Mesothelial cell of epicardium (in vitro differentiated cells): Measurements from ENCODE around the gene MSI1. TPM values are rescaled to one million over a fixed set of nuclear protein-coding genes. Genes with fewer than 3 reads are reported as not detected.

Experiments
- DNase-seq, 2 experiments: peaks; one replicate each; pipeline ENCODE4 v3.0.0; 2021; ENCODE audit warnings: low spot score in 2 of 2; ENCODE audit not compliant: unreplicated experiment in 2 of 2
- H3K27ac Mint-ChIP-seq: 2 replicates; pipeline ENCODE4 v1.8.0; 2021; ENCODE audit warnings: mixed read lengths
- H3K27me3 Mint-ChIP-seq: 2 replicates; pipeline ENCODE4 v1.8.0; 2021; ENCODE audit warnings: low read depth, mixed read lengths
- H3K36me3 Mint-ChIP-seq: 2 replicates; pipeline ENCODE4 v1.8.0; 2021; ENCODE audit warnings: mixed read lengths
- H3K4me1 Mint-ChIP-seq: 2 replicates; pipeline ENCODE4 v1.8.0; 2021; ENCODE audit warnings: mixed read lengths
- H3K4me3 Mint-ChIP-seq: 2 replicates; pipeline ENCODE4 v1.8.0; 2021; ENCODE audit warnings: mild to moderate bottlenecking, moderate library complexity, mixed read lengths
- H3K9me3 Mint-ChIP-seq: 2 replicates; pipeline ENCODE4 v1.8.0; 2021; ENCODE audit warnings: mixed read lengths
- total RNA-seq: library from RNA; stranded (reverse); gene quantifications from 3 replicates; pipeline ENCODE4 v1.2.1, GENCODE V29; 2021
- TF ChIP-seq, protein P1 (sequence below): fragments of 200-600 bp; sonication (generic); IDR thresholded peaks from one replicate; pipeline ENCODE4 v1.5.0; 2021; ENCODE audit warnings: antibody characterized with exemption; ENCODE audit not compliant: unreplicated experiment

The MSI1 gene
- total RNA-seq, 1 donor from 2014 or later: 27.7 TPM

DNA sequence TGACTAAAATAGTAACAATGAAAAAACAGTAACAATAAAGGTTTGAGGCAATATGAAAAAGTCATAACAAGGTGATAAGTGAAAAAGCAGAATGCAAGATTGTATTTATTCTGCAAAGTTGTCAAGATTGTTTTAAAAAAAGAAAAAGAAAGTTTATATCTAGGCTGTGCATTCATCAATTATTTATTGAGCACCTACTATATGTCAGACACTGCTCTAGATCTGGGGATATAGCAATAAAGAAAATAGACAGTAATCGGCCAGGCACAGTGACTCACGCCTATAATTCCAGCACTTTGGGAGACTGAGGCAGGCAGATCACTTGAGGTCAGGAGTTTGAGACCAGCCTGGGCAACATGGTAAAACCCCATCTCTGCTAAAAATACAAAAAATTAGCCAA lies 45.2 kb downstream of the MSI1 start:
- peaks cover 4% of the 10 kb centered on the region for H3K4me1 Mint-ChIP-seq
- TF ChIP-seq, protein P1, sequence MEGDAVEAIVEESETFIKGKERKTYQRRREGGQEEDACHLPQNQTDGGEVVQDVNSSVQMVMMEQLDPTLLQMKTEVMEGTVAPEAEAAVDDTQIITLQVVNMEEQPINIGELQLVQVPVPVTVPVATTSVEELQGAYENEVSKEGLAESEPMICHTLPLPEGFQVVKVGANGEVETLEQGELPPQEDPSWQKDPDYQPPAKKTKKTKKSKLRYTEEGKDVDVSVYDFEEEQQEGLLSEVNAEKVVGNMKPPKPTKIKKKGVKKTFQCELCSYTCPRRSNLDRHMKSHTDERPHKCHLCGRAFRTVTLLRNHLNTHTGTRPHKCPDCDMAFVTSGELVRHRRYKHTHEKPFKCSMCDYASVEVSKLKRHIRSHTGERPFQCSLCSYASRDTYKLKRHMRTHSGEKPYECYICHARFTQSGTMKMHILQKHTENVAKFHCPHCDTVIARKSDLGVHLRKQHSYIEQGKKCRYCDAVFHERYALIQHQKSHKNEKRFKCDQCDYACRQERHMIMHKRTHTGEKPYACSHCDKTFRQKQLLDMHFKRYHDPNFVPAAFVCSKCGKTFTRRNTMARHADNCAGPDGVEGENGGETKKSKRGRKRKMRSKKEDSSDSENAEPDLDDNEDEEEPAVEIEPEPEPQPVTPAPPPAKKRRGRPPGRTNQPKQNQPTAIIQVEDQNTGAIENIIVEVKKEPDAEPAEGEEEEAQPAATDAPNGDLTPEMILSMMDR: no peak
- H3K4me3 Mint-ChIP-seq: no peak overlapping the region

DNA sequence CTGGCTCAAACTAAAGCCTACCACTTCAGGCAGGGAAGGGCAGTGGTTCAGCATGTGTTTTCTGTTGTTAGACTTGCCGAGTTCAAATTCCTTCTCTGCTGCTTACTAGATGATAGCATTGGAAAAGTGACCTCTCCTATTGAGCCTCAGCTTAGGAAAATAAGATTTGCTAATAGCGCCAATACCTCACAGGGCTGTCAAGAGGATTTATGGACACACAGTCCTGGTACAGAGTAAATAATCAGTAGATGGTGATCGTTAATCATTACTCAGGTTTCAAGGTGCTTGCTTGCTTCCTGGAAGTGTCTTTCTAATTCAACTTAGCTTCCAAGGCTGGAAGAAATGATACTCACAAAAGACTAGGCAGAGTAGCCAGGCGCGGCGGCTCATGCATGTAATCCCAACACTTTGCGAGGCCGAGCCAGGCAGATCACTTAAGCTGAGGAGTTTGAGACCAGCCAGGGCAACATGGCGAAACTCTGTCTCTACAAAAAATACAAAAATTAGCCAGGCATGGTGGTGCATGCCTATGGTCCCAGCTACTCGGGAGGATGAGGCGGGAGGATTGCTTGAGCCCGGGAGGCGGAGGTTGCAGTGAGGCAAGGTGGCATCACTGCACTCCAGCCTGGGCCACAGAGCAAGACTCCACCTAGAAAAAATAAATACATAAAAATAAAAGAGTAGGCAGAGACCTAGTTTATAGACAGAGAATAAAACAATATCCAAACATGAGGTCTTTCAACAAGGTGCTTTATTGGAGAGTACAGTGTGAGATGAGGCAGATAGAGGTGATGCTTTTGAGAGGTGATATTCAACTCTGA lies 47.4 kb downstream of the MSI1 start:
- H3K27ac Mint-ChIP-seq: no peak overlapping the region
- TF ChIP-seq, protein P1: no peak
- H3K27me3 Mint-ChIP-seq: peaks cover 8% of the 10 kb centered on the region
- H3K4me3 Mint-ChIP-seq: no peak overlapping the region
- DNase-seq: no peak
- no peaks in the 10 kb centered on the region for H3K9me3 Mint-ChIP-seq
- H3K4me1 Mint-ChIP-seq: peaks cover 15% of the 10 kb centered on the region
- H3K36me3 Mint-ChIP-seq: no peaks in the 10 kb centered on the region

More for the DNA sequence above, 45.2 kb downstream of the MSI1 start:
- peaks cover 8% of the 10 kb centered on the region for H3K27me3 Mint-ChIP-seq
- no peak overlapping the region for H3K27ac Mint-ChIP-seq
- no peaks in the 10 kb centered on the region for H3K36me3 Mint-ChIP-seq
- H3K9me3 Mint-ChIP-seq: no peaks in the 10 kb centered on the region
- DNase-seq: no peak

DNA sequence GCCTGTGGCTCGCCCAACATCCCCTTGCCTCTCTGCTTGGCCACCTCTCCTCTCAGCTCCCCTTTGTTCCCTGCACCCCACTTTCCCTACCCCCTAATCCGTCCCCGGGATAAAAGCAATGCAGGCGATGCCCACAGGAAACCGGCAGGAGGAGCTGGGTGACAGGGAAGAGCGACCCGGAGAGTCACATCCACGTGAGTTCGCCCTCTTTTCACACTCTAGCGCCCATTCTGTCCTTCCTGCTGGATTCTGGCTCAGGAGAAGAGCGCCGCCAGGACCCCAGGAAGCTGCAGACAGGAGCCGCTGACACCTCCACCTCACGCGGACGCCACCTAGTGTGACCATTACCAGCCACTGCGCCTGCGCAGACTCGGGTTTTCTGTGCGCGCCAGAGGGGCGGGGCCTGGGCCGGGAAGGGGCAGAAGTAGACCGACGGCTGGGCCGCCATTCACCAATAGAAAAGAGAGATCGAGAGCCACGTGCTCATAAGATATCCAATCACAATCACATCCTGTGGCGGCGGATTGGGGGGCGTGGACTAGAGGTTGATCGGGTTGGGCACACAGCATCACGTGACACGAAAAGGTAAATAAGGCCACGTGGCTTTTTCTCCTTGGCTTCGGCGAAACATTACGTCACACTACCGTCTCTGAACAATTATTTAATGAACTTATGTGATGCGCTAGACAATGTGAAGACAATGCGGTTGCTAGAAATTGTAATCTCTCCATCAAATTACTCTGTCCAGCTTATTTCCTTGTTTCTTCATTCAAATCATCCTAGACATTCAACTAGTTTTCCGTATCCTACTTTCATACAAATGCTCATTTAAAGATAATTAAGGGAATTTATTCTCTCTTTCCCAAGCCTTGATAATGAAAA lies 51.5 kb downstream of the MSI1 start:
- Mint-ChIP-seq H3K27ac (peak overlapping the region; percentile 93), H3K27me3 (peaks cover 2% of the 10 kb centered on the region), H3K36me3 (no peaks in the 10 kb centered on the region), H3K9me3 (no peaks in the 10 kb centered on the region), H3K4me1 (peaks cover 12% of the 10 kb centered on the region), H3K4me3 (peak overlapping the region; percentile 81)
- DNase-seq: peak; percentile 98 to 100
- TF ChIP-seq, protein P1: peak; percentile 36

DNA sequence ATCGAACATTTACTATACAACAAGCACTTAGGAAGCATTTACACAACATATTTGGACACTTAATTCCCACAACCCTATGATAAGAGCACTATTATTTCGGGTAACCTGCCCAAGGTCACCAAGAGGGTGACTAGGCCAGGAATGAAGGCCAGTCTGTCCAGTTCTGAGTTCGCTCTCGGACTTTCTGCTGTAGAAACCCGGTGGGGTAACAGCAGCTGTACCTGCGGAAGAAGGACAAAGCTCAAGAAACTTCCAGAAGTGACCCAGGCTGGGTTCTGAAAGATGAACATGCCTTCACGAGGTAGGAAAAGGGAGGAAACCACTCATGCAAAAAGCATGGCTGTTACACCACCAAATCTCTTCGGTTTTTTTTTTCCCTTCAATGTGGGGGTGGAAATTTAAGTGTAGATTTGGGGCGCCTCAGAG lies 52.2 kb downstream of the MSI1 start:
- Mint-ChIP-seq H3K4me1 (peaks cover 12% of the 10 kb centered on the region), H3K4me3 (peak overlapping the region; percentile 81), H3K9me3 (no peaks in the 10 kb centered on the region), H3K27ac (peak overlapping the region; percentile 93), H3K36me3 (no peaks in the 10 kb centered on the region), H3K27me3 (no peaks in the 10 kb centered on the region)
- TF ChIP-seq, protein P1: no peak
- DNase-seq: no peak

DNA sequence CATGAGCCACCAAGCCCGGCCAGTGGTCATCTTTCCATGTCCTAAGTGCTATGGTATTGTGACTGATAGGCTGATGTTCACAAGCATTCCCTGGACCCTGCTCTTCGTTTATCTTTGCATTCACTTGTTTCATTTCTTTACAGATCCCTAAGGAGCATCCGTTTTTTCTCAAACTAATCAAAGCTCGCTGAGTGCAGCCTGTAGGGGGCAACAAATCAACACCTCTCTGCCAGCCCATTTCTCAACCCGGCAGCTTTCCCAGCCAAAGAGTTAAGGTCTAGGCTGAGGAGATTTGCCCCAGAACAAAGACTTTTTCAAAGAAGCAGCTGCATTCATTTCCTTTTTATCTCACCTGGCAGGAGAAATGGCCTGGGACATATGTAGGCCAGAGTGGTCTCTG lies 54.7 kb downstream of the MSI1 start:
- H3K9me3 Mint-ChIP-seq: no peaks in the 10 kb centered on the region
- H3K4me1 Mint-ChIP-seq: peaks cover 12% of the 10 kb centered on the region
- no peak for DNase-seq
- no peak overlapping the region for H3K4me3 Mint-ChIP-seq
- TF ChIP-seq, protein P1: no peak
- H3K36me3 Mint-ChIP-seq: no peaks in the 10 kb centered on the region
- H3K27ac Mint-ChIP-seq: no peak overlapping the region
- H3K27me3 Mint-ChIP-seq: no peaks in the 10 kb centered on the region
